ENCODE results near the gene SIRT5.

DNA sequence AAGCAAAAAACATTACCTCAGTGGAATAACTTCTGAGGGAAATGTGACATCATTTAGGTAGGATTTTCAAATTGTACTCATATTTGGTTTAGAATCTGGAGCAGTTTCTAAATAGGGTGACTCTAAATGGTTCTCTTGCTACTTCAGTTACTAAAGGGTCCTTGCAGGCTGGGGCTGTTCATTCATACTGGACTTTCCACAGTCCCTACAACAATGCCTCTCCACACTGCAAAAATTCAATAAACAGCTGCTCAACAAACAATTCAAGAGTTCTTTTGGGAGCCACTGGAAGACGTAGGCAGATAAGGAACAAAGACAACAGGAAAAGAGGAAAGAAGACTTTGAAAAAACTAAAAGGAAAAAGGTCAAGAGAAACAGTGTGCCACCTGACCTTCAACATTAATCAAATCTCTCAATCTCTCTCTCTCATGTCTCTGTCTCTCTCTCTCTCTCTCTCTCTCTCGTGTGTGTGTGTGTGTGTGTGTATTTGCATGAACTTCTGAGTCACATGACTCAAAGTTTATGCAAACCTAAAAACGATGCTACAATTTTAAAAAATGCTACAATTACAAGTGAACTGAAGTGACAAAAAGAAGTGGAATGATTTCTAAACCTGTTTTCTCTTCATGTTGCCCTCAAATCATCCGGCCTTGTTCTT lies 55.2 kb downstream of the SIRT5 start:
- TF ChIP-seq POLR2AphosphoS5 (IDR thresholded peaks at IDR 0.05; ENCODE audit: borderline replicate concordance, low read depth, low read length) (no peak), EZH2 (IDR thresholded peaks at IDR 0.05) (no peak)

Measured in SK-N-MC (cell line).